Astrocyte (in vitro differentiated cells and primary cell): ENCODE results near the gene CNPY3. TPM values are rescaled to one million over a fixed set of nuclear protein-coding genes. Genes with fewer than 3 reads are reported as not detected.
A peak's percentile ranks its signal among the peaks of the same experiment; 100 is the strongest.

Experiments used
- DNase-seq: peaks from one replicate; pipeline ENCODE4 v3.0.0-alpha.2; 2010; ENCODE audit warnings: low read depth
- FAIRE-seq: peaks from 2 replicates; lab custom pipeline; 2011; peaks lifted over from hg19 to GRCh38; lab: Jason Lieb, UNC
- H2AFZ ChIP-seq: 2 replicates; pipeline ENCODE4 v1.6.0; 2012; ENCODE audit warnings: low read depth, low read length, inconsistent platforms
- H3K27ac ChIP-seq: 2 replicates; pipeline ENCODE4 v1.5.1; 2011; ENCODE audit warnings: low read depth, low read length, inconsistent platforms
- H3K27me3 ChIP-seq: 2 replicates; pipeline ENCODE4 v1.6.0; 2011; ENCODE audit warnings: low read length, inconsistent platforms; ENCODE audit not compliant: insufficient read depth
- H3K36me3 ChIP-seq: 2 replicates; pipeline ENCODE4 v1.5.1; 2011; ENCODE audit warnings: low read length, inconsistent platforms; ENCODE audit not compliant: insufficient read depth
- H3K4me1 ChIP-seq: 2 replicates; pipeline ENCODE4 v1.5.1; 2011; ENCODE audit warnings: low read length, inconsistent platforms; ENCODE audit not compliant: insufficient read depth
- H3K4me2 ChIP-seq: 2 replicates; pipeline ENCODE4 v1.6.0; 2012; ENCODE audit warnings: low read length, inconsistent platforms
- H3K4me3 ChIP-seq: 2 replicates; pipeline ENCODE4 v1.5.1; 2011; ENCODE audit warnings: low read depth, mild to moderate bottlenecking, low read length, inconsistent platforms; ENCODE audit not compliant: insufficient read depth
- H3K79me2 ChIP-seq: 2 replicates; pipeline ENCODE4 v1.6.0; 2012; ENCODE audit warnings: mild to moderate bottlenecking, low read length, inconsistent platforms; ENCODE audit not compliant: insufficient read depth
- H3K9ac ChIP-seq: 2 replicates; pipeline ENCODE4 v1.6.0; 2012; ENCODE audit warnings: mild to moderate bottlenecking, low read length, inconsistent platforms
- H3K9me3 ChIP-seq: 2 replicates; pipeline ENCODE4 v1.5.1; 2012; ENCODE audit warnings: low read depth, mild to moderate bottlenecking, low read length, inconsistent platforms; ENCODE audit not compliant: insufficient read depth
- H4K20me1 ChIP-seq: 2 replicates; pipeline ENCODE4 v1.6.0; 2012; ENCODE audit warnings: low read length, inconsistent platforms; ENCODE audit not compliant: insufficient read depth
- H3K27ac Mint-ChIP-seq: one replicate; pipeline ENCODE4 v1.8.0; 2021; ENCODE audit warnings: mild to moderate bottlenecking, mixed read lengths; ENCODE audit not compliant: unreplicated experiment
- H3K27me3 Mint-ChIP-seq: one replicate; pipeline ENCODE4 v1.8.0; 2021; ENCODE audit warnings: low read depth, mixed read lengths; ENCODE audit not compliant: unreplicated experiment
- H3K36me3 Mint-ChIP-seq: one replicate; pipeline ENCODE4 v1.8.0; 2021; ENCODE audit warnings: low read depth, mixed read lengths; ENCODE audit not compliant: unreplicated experiment
- H3K4me1 Mint-ChIP-seq: one replicate; pipeline ENCODE4 v1.8.0; 2021; ENCODE audit warnings: low read depth, mixed read lengths; ENCODE audit not compliant: unreplicated experiment
- H3K4me3 Mint-ChIP-seq: one replicate; pipeline ENCODE4 v1.8.0; 2021; ENCODE audit warnings: mild to moderate bottlenecking, moderate library complexity, mixed read lengths; ENCODE audit not compliant: unreplicated experiment
- H3K9me3 Mint-ChIP-seq: one replicate; pipeline ENCODE4 v1.8.0; 2021; ENCODE audit warnings: mild to moderate bottlenecking, mixed read lengths; ENCODE audit not compliant: unreplicated experiment
- EZH2 ChIP-seq: IDR thresholded peaks from 2 replicates; pipeline ENCODE4 v1.6.1; 2012; ENCODE audit warnings: mild to moderate bottlenecking, low read length, inconsistent platforms; ENCODE audit not compliant: insufficient read depth
- total RNA-seq: library from RNA; stranded (reverse); gene quantifications from 2 replicates; pipeline ENCODE4 v1.2.1, GENCODE V29; 2021
- TF ChIP-seq, protein P1 (sequence below): IDR thresholded peaks from 2 replicates; pipeline ENCODE4 v1.5.1; 2011; ENCODE audit warnings: low read depth, mild to moderate bottlenecking, inconsistent platforms, low read length, moderate library complexity; ENCODE audit not compliant: insufficient read depth

CNPY3 gene
- total RNA-seq, 1 donor from 2014 or later = 37.4 TPM

DNA sequence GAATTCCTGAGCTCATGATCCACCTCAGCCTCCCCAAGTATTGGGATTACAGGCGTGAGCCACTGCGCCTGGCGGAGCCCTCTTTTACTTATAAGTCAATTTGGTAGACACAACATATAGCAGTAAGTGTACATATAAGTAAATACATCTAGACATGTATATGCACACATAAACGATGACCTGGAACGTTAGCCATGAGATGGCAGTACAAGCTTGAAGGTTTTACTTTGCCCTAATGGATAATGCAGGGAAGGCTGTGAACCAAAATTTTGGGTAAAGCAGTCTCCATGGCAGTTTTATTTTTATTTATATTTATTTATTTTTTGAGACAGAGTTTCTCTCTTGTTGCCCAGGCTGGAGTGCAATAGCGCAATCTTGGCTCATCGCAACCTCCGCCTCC, 28.8 kb downstream of the CNPY3 start:
- Histone ChIP-seq H3K79me2 (no peaks in the 10 kb centered on the region), H3K9me3 (no peaks in the 10 kb centered on the region), H2AFZ (no peak overlapping the region), H3K27ac (no peak overlapping the region), H4K20me1 (no peaks in the 10 kb centered on the region), H3K4me3 (no peak overlapping the region), H3K4me1 (peaks cover 9% of the 10 kb centered on the region), H3K4me2 (no peak overlapping the region), H3K27me3 (peaks cover 3% of the 10 kb centered on the region), H3K9ac (no peak overlapping the region), H3K36me3 (no peaks in the 10 kb centered on the region)
- no peak for FAIRE-seq
- H3K27me3 Mint-ChIP-seq = peaks cover 20% of the 10 kb centered on the region
- no peaks in the 10 kb centered on the region for H3K4me1 Mint-ChIP-seq
- TF ChIP-seq, protein P1, sequence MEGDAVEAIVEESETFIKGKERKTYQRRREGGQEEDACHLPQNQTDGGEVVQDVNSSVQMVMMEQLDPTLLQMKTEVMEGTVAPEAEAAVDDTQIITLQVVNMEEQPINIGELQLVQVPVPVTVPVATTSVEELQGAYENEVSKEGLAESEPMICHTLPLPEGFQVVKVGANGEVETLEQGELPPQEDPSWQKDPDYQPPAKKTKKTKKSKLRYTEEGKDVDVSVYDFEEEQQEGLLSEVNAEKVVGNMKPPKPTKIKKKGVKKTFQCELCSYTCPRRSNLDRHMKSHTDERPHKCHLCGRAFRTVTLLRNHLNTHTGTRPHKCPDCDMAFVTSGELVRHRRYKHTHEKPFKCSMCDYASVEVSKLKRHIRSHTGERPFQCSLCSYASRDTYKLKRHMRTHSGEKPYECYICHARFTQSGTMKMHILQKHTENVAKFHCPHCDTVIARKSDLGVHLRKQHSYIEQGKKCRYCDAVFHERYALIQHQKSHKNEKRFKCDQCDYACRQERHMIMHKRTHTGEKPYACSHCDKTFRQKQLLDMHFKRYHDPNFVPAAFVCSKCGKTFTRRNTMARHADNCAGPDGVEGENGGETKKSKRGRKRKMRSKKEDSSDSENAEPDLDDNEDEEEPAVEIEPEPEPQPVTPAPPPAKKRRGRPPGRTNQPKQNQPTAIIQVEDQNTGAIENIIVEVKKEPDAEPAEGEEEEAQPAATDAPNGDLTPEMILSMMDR = no peak
- no peak for TF ChIP-seq EZH2
- no peaks in the 10 kb centered on the region for H3K9me3 Mint-ChIP-seq
- H3K36me3 Mint-ChIP-seq = peaks cover 13% of the 10 kb centered on the region
- no peak overlapping the region for H3K27ac Mint-ChIP-seq
- no peak overlapping the region for H3K4me3 Mint-ChIP-seq
- no peak for DNase-seq

DNA sequence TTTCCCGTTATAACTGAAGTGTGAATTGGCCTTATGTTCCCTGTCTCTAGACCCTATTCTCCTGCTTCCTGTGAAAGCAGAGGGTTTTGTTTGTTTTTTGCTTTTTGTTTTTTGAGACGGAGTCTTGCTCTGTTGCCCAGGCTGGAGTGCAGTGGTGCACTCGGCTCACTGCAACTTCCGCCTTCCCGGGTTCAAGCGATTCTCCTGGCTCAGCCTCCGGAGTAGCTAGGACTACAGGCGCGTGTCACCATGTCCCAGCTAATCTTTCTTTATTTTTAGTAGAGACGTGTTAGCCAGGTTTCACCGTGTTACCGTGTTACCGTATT, 30.6 kb downstream of the CNPY3 start:
- peak overlapping the region; percentile 89 for H3K4me2 ChIP-seq
- H4K20me1 ChIP-seq = no peaks in the 10 kb centered on the region
- Mint-ChIP-seq H3K4me3 (peak overlapping the region; percentile 47), H3K27me3 (peaks cover 20% of the 10 kb centered on the region), H3K9me3 (no peaks in the 10 kb centered on the region), H3K36me3 (peaks cover 15% of the 10 kb centered on the region), H3K27ac (no peak overlapping the region), H3K4me1 (no peaks in the 10 kb centered on the region)
- peak overlapping the region; percentile 23 for H3K9ac ChIP-seq
- H3K27ac ChIP-seq = no peak overlapping the region
- no peak for DNase-seq
- peak overlapping the region; percentile 50 for H3K4me3 ChIP-seq
- peaks cover 3% of the 10 kb centered on the region for H3K27me3 ChIP-seq
- no peak for FAIRE-seq
- peak overlapping the region; percentile 73 for H2AFZ ChIP-seq
- H3K36me3 ChIP-seq = no peaks in the 10 kb centered on the region
- no peaks in the 10 kb centered on the region for H3K9me3 ChIP-seq
- H3K4me1 ChIP-seq = peaks cover 9% of the 10 kb centered on the region
- TF ChIP-seq, protein P1 = no peak
- no peak for TF ChIP-seq EZH2
- no peaks in the 10 kb centered on the region for H3K79me2 ChIP-seq

DNA sequence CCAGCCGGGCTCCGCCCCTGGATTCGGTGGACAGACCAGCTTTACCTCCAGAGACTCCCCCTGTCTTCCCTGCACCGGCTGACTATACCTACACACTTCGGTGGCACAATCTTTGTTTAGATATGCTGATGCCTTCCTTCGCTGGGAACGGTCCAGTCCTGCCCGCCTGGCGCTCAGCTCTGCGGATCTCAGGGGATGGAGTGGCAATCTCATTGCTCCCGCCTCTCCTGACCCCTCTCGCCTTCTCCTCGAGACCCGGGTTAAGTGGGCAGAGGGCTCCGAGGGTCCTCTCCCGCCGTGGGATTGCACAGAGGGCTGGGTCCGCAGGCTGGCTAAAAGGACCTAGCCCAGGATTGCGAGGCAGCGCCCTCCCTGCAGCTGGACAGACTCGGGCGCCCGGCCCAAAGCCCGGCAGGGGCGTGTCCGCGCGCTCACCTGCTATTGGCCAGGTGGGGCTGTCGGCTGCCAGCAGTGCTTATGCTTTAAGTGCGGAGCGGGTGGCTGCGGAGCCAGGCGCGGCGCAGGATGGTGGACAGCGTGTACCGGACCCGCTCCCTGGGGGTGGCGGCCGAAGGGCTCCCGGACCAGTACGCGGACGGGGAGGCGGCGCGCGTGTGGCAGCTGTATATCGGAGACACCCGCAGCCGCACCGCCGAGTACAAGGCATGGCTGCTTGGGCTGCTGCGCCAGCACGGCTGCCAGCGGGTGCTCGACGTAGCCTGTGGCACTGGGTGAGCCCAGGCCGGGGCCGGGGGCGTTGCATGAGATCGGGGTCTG, 31.2 kb downstream of the CNPY3 start, which contains the start of gene GNMT:
Gene GNMT (plus strand): TSS at position 512 of the 777 bp plus-strand sequence. CDS start 14 bp downstream, at position 526.
- Histone ChIP-seq H3K79me2 (no peaks in the 10 kb centered on the region), H3K27ac (no peak within 1 kb of the TSS), H3K9me3 (no peaks in the 10 kb centered on the region), H3K4me2 (peak within 1 kb of the TSS; percentile 89), H3K36me3 (no peaks in the 10 kb centered on the region), H4K20me1 (no peaks in the 10 kb centered on the region), H3K4me1 (peaks cover 9% of the 10 kb centered on the region), H3K9ac (peak within 1 kb of the TSS; percentile 23), H3K27me3 (peaks cover 3% of the 10 kb centered on the region), H3K4me3 (peak within 1 kb of the TSS; percentile 50), H2AFZ (peak within 1 kb of the TSS; percentile 73)
- peaks cover 18% of the 10 kb centered on the region for H3K36me3 Mint-ChIP-seq
- no peak within 1 kb of the TSS for H3K27ac Mint-ChIP-seq
- H3K4me1 Mint-ChIP-seq = no peaks in the 10 kb centered on the region
- TF ChIP-seq EZH2 = peak; percentile 46
- TF ChIP-seq, protein P1 = no peak
- no peaks in the 10 kb centered on the region for H3K9me3 Mint-ChIP-seq
- FAIRE-seq (no peak), DNase-seq (no peak)
- peaks cover 20% of the 10 kb centered on the region for H3K27me3 Mint-ChIP-seq
- peak within 1 kb of the TSS; percentile 47 for H3K4me3 Mint-ChIP-seq
